GM19328 (cell line): ENCODE results near the gene TMEM87B.
"Not testable (repeated sequence)": the region's sequence is repeated elsewhere in the genome, so short reads cannot be mapped to it uniquely, and the experiment has no call there.

Experiments used
- ATAC-seq: cut with Tn5 transposase; IDR thresholded peaks from one replicate; pipeline ENCODE4 v1.9.1; 2021; ENCODE audit warnings: mild to moderate bottlenecking, moderate library complexity; ENCODE audit not compliant: unreplicated experiment

TMEM87B gene

DNA sequence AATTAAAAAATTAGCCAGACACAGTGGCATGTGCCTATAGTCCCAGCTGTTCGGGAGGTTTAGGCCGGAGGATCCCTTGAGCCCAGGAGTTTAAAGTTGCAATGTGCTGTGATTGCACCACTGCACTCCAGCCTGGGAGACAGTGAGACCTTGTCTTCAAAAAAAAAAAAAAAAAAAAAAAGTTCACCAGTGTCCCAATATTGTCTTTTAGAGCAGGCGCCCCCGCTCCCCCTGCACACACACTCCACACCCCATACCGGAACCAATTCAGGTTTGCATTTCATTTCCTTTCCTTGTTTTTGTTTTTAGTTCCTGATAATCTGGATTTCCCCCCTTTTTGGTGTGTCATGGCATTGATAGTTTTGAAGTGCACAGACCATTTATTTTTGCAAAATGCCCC, 10.4 kb downstream of the TMEM87B start:
- ATAC-seq, result no peak

DNA sequence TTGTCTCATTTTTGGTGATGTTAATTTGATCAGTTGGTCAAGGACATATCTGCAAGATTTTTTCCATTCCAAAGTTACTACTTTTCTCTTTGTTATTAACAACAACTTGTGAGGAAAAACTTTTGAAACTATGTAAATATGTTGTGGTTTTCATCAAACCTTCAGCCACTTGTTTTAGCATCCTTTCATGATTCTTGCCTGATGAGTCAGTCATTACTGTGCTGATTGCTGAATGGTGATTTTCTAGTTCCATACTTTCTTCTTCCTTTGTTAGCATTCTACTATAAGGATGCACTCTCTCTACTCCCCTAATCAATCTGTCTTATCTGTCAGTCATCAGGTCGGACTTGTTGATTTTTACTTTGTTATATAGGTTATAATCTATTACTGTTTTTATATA, 10.9 kb downstream of the TMEM87B start:
- ATAC-seq, result no peak

DNA sequence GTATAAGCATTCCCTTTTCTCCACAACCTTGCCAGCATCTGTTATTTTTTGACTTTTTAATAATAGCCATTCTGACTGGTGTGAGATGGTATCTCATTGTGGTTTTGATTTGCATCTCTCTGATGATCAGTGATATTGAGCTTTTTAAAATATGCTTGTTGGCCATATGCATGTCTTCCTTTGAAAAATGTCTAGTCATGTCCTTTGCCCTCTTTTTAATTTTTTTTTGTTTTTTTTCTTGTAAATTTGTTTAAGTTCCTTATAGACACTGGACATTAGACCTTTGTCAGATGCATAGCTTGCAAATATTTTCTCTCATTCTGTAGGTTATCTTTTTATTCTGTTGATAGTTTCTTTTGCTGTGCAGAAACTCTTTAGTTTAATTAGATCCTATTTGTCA, 14.7 kb downstream of the TMEM87B start:
- ATAC-seq, result not testable (repeated sequence)

DNA sequence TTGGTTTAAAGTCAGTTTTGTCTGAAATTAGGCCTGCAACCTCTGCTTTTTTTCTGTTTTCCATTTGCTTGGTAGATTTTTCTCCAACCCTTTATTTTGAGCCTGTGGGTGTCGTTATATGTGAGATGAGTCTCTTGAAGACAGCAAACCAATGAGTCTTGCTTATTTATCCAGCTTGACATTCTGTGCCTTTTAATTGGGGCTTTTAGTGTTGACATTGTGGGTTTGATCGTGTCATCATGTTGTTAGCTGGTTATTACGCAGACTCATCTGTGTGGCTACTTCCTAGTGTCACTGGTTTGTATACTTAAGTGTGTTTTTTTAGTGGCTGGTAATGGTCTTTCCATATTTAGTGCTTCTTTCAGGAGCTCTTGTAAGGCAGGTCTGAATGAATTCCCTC, 18.8 kb downstream of the TMEM87B start:
- no peak for ATAC-seq

DNA sequence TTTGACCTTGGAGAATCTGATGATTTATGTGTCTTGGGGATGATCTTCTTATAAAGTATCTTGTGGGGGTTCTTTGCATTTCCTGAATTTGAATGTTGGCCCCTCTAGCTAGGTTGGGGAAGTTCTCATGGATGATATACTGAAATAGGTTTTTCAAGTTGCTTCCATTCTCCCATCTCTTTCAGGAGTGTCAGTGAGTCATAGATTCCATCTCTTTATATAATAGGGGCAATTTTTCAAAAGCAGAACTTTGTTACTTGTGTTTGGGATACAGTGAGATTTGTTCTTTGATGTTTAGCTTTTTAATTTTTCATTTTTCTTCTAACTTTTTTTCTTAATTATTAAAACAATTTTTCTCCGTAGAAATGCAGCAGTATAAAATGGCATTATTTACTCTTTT, 19.4 kb downstream of the TMEM87B start:
- no peak for ATAC-seq

- no peak for ATAC-seq
Measured at GRCh38 chr2:112075490-112076260, 20.6 kb downstream of the TMEM87B start.

- no peak for ATAC-seq
Measured at GRCh38 chr2:112077814-112078213, 22.7 kb downstream of the TMEM87B start.

DNA sequence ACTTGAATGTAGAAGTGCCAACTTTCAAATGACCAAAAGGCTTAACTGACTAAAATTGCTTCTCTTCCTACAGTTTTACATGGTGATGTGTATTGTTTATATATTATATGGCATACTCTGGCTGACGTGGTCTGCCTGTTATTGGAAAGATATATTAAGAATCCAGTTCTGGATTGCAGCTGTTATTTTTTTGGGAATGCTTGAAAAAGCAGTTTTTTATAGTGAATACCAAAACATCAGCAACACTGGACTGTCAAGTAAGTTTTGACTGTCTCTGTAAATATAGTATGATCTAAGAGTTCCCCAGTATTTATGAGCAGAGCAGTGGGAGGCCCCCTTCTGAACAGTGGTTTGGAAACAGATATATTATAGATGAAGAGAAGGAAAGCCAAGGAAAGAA, 26.2 kb downstream of the TMEM87B start:
- no peak for ATAC-seq

DNA sequence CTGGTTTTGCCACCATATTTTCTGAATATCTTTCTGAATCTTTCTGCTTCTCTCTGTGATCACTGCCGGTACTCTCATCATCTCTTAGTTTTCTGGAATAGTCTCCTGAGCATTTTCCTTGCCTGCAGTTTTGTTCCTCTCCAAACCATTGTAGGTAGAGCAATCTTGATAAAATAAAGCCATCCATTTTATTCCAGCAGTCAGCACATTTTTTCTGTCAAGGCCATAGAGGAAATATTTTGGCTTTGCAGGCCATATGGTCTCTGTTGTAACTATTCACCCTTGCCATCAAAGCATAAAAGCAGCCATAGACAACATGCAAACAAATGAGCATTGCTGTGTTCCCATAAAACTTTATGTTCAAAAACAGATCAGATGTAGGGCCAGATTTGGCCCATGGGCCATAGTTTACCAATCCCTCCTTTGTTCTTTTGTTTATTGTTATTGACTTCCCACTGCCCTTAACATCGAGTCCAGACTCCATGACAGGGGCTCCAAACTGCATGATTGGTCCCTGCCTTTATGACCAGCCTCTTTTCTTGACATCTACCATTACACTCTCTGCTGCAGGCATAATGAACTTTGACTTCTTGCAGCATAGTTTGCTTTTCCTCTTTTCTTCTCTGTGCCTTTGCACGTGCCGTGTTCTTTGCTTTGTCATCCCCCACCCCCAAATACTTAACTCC, 29.8 kb downstream of the TMEM87B start:
- no peak for ATAC-seq

GRCh38 chr2:112085375-112085730, 30.3 kb downstream of the TMEM87B start:
- no peak for ATAC-seq

DNA sequence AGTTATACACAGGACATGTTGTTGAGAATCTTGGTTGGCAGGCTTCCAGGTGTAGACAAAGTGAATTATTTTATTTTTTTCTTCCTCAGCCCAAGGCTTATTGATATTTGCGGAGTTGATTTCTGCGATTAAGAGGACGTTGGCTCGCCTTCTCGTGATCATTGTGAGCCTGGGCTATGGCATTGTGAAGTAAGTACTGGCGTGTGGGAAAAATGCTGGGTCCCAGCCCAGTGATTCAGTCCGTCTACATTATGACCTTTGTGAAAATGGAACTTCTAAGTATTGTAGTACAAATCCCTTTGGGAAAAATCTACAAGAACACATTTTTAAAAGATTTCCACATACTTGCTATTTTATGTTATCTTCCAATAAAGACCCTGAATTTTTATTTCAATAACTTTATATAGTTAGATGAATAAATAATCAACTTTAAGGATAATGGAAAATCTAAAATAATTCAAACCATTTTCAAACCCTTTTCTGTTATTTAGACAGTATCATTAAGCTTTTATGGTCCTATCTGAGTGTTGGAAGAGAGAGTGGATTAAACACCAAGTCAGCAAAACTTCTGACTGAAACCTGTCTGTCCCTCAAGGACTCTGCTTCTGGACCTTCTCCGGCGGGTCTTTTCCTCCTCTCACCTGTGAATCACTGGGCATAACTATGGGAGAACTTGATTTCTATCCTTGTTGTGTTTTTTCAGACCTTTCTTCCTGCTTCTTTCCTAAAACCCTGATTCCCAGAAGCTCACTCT, 31.0 kb downstream of the TMEM87B start:
- no peak for ATAC-seq

- ATAC-seq, result no peak
Measured at GRCh38 chr2:112087346-112088020, 32.4 kb downstream of the TMEM87B start.

DNA sequence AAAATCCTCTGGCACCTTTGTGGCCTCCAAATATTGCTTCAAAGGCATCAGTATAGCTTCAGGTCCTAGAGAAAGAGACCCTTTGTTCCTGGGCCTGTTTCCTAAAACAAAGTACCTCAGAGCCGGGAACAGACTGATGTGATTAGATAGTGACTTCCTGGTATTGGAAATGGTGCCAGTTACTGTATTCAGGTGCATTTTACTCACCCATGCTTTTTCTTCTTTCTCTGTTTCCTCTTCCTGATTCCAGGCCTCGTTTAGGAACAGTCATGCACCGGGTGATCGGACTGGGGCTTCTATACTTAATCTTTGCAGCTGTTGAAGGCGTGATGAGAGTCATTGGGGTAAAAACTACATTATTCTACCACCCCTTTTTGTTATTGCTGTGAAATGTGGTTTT, 34.3 kb downstream of the TMEM87B start:
- ATAC-seq, result no peak

- ATAC-seq, result no peak
Measured at GRCh38 chr2:112092286-112093041, 37.4 kb downstream of the TMEM87B start.

DNA sequence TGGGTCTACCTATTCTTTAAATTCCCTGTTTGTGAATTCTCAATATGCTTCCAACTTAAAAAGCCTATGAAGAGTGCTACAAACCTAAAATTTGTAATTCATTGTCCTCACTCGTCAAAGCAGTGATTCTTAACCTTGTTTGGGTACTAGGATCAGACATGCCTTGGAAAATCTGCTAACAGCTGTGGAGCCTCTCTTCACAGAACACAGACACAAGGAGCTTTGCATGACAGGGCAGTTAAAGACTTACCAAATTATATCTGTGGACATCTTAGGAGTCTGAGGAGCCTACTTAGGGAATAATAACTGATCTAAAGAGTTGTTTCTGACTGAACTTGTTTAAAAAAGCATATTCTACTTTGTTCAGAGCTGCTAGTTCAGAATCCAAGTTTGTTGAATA, 38.1 kb downstream of the TMEM87B start:
- ATAC-seq, result no peak

DNA sequence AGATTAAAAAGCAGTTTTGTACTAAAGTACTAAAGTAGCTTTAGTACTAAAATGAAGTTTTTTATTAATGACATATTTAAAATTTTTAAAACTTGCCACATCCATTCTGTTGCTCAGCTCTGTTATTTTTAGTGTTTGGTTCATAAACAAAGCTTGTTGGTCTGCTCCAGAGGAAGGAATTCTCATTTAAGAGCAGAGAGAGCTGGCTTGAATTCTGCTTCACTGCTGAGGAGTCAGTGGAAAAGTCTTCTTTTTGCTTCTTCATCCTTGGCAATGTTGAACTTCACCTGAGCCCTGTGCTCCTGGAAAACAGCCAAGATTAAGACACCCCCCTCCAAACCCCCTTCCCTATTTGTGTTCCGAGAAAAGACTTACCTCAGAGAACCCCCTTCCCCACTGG, 40.6 kb downstream of the TMEM87B start:
- ATAC-seq, result no peak

DNA sequence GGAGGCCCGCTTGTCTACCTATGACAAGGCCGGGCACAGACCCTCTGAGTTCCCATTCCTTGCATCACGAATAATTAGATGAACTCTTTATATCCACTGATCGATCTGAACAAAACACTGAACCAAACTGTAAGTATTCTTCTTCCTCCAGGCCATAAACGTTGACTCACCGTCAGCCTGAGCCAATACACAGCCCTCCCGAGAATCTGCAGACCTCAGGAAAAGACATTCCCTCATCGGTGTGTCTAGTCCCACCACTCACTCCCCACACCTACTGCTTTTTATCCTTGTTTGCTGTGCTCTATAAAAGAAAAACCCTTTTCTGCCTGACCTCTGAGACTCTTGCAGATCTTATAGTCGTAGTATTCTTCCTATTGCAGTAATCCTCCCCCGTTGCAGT, 41.0 kb downstream of the TMEM87B start:
- ATAC-seq, result no peak

DNA sequence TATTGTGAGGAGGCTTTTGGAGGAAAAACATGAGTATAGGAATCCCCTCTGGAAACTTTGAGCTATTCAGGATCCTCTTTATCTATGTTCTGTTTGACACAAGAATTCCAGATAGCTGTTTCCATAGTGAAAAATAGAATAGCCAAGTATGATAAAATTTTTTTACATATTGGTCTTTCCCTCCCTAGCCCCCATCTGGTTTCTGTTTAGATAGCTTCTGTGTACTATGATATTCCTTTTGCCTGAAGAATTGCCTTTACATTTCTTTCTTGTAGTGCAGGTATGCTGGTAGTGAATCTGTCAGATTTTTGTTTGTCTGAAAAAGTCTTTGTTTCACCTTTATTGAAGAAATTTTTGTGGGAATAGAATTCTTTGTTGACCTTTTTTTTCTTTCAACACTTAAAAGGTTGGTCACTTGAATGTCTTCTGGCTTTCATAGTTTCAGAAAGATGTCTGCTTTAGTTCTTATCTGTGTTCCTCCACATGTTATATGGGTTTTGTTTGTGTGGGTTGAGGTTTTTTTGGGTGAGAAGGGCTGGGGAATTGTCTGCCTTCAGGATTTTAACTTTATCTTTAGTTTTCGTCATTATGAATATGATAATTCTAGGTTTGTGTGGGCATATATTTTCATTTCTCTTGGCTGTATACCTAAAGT, 53.2 kb downstream of the TMEM87B start:
- no peak for ATAC-seq

DNA sequence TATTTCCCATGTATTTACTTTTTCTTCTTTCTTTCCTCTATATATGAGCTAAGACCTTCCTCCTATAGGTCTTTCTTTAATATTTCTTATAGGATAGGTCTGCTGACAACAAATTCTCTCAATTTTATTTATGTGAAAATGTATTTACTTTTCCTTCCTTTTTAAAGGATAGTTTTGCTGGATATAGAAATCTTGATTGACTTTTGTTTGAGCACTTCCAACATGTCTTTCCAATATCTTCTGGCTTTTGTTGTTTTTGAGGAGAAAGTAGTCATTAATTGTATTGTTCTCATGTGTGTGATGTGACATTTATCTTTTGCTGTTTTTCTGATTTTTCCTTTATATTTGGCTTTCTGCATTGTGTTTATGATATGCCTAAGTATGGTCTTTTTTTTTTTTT, 54.2 kb downstream of the TMEM87B start:
- ATAC-seq, result no peak

DNA sequence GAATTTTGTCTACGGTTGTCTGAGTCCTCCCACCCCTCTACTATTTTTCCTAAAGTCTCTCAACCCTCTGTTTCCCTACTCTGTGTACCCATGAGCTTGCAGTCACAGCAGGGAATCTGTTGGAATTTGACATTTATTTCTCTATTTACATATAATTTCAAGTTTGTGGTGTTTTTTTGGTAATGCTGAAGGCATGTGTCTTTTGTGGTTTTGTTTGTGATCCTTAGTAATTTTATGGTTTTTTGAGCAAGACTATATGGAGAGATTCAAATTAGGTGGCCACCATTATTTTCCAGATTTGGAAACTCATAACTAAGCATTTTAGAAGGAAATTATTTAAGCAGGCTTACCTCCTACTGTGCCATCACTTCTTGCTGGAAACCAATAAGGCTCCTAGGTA, 55.9 kb downstream of the TMEM87B start:
- ATAC-seq, result no peak
